BLaER1 treated with 17β-estradiol and CSF1 and Interleukin-3, amounts not matched to agents 10 nM and 100 nM (cell line): ENCODE results near the gene UNC119B.
A peak's percentile ranks its signal among the peaks of the same experiment; 100 is the strongest.

Experiments
- H3K27ac ChIP-seq, 11 experiments: shearing (Covaris generic); formaldehyde crosslinking; 2 replicates each; pipeline ENCODE4 v1.8.1; 2022
- H3K27me3 ChIP-seq, 11 experiments: shearing (Covaris generic); formaldehyde crosslinking; 2 replicates each; pipeline ENCODE4 v1.8.1; 2022
- H3K36me3 ChIP-seq, 11 experiments: shearing (Covaris generic); formaldehyde crosslinking; 2 replicates each; pipeline ENCODE4 v1.8.1; 2022
- H3K4me1 ChIP-seq, 10 experiments: shearing (Covaris generic); formaldehyde crosslinking; 2 replicates each; pipeline ENCODE4 v1.8.1; 2022
- H3K4me2 ChIP-seq, 11 experiments: shearing (Covaris generic); formaldehyde crosslinking; 2 replicates each; pipeline ENCODE4 v1.8.1; 2022
- H3K4me3 ChIP-seq, 10 experiments: shearing (Covaris generic); formaldehyde crosslinking; 2 replicates each; pipeline ENCODE4 v1.8.1; 2022
- H3K9ac ChIP-seq, 11 experiments: shearing (Covaris generic); formaldehyde crosslinking; 2 replicates each; pipeline ENCODE4 v1.8.1; 2022
- H3K9me3 ChIP-seq, 11 experiments: shearing (Covaris generic); formaldehyde crosslinking; replicated peaks in 1 of 11; 2 replicates each; pipeline ENCODE4 v1.8.1; 2022
- H4K20me1 ChIP-seq, 11 experiments: shearing (Covaris generic); formaldehyde crosslinking; 2 replicates each; pipeline ENCODE4 v1.8.1; 2022
- Cebpa-rat ChIP-seq, 11 experiments: shearing (Covaris generic); IDR thresholded peaks; 2 replicates each; pipeline ENCODE4 v1.8.1; 2022

Gene UNC119B

GRCh38 chr12:120759591-120760348 is 49.5 kb downstream of the UNC119B start:
- Histone ChIP-seq H3K27me3 (peaks cover 0 to 59% (median 48%) of the 10 kb centered on the region in 11 experiments; a peak in 17 of 22 replicates), H3K4me2 (peak overlapping the region; percentile 62 to 87 (median 83)), H3K4me3 (0 out of 20 replicates have a peak overlapping the region, but pooled peaks of 1 of the 10 experiments have one; percentile 19), H3K9me3 (peaks cover 5 to 11% (median 7%) of the 10 kb centered on the region in 11 experiments), H3K9ac (0 out of 22 replicates have a peak overlapping the region, but pooled peaks of 1 of the 11 experiments have one; percentile 16), H3K36me3 (peaks cover 27 to 45% (median 38%) of the 10 kb centered on the region in 11 experiments), H3K27ac (peak overlapping the region in 7 of 11 experiments; percentile 6 to 44 (median 26); a peak in 7 of 22 replicates), H4K20me1 (peaks cover 18 to 69% (median 46%) of the 10 kb centered on the region in 11 experiments; a peak in 20 of 22 replicates), H3K4me1 (peaks cover 14 to 33% (median 25%) of the 10 kb centered on the region in 10 experiments)
- TF ChIP-seq Cebpa-rat (IDR thresholded peaks at IDR 0.05), result peak in 5 of 11 experiments; percentile 21 to 49 (median 47); a peak in 5 of 22 replicates

GRCh38 chr12:120760349-120761254 is 50.3 kb downstream of the UNC119B start:
- Histone ChIP-seq H3K27ac (no peak overlapping the region), H3K4me2 (peak overlapping the region; percentile 62 to 87 (median 83)), H3K9ac (no peak overlapping the region), H3K9me3 (peaks cover 0 to 3% (median 0%) of the 10 kb centered on the region in 11 experiments; a peak in 5 of 22 replicates), H4K20me1 (peaks cover 18 to 74% (median 46%) of the 10 kb centered on the region in 11 experiments; a peak in 20 of 22 replicates), H3K36me3 (peaks cover 35 to 53% (median 46%) of the 10 kb centered on the region in 11 experiments), H3K4me1 (peaks cover 14 to 33% (median 25%) of the 10 kb centered on the region in 10 experiments), H3K27me3 (peaks cover 0 to 59% (median 48%) of the 10 kb centered on the region in 11 experiments; a peak in 17 of 22 replicates), H3K4me3 (no peak overlapping the region)
- no peak for TF ChIP-seq Cebpa-rat (IDR thresholded peaks at IDR 0.05)

GRCh38 chr12:120761519-120761934 is 51.3 kb downstream of the UNC119B start:
- H3K4me2 ChIP-seq, result 0 out of 22 replicates have a peak overlapping the region, but pooled peaks of 2 of the 11 experiments have one; percentile 84 to 87
- H3K27ac ChIP-seq, result no peak overlapping the region
- peaks cover 0 to 59% (median 48%) of the 10 kb centered on the region in 11 experiments; a peak in 17 of 22 replicates for H3K27me3 ChIP-seq
- H3K9ac ChIP-seq, result no peak overlapping the region
- peaks cover 18 to 83% (median 48%) of the 10 kb centered on the region in 11 experiments; a peak in 20 of 22 replicates for H4K20me1 ChIP-seq
- no peak for TF ChIP-seq Cebpa-rat (IDR thresholded peaks at IDR 0.05)
- H3K4me3 ChIP-seq, result no peak overlapping the region
- H3K36me3 ChIP-seq, result peaks cover 44 to 62% (median 55%) of the 10 kb centered on the region in 11 experiments
- H3K9me3 ChIP-seq, result no peaks in the 10 kb centered on the region
- peaks cover 14 to 33% (median 25%) of the 10 kb centered on the region in 10 experiments for H3K4me1 ChIP-seq

GRCh38 chr12:120762086-120762485 is 51.8 kb downstream of the UNC119B start:
- no peak overlapping the region for H3K9ac ChIP-seq
- H3K27me3 ChIP-seq, result peaks cover 0 to 56% (median 47%) of the 10 kb centered on the region in 11 experiments; a peak in 17 of 22 replicates
- H3K4me3 ChIP-seq, result no peak overlapping the region
- H3K4me1 ChIP-seq, result peaks cover 14 to 33% (median 25%) of the 10 kb centered on the region in 10 experiments
- no peak for TF ChIP-seq Cebpa-rat (IDR thresholded peaks at IDR 0.05)
- no peaks in the 10 kb centered on the region for H3K9me3 ChIP-seq
- H3K27ac ChIP-seq, result no peak overlapping the region
- H3K36me3 ChIP-seq, result peaks cover 50 to 68% (median 61%) of the 10 kb centered on the region in 11 experiments
- no peak overlapping the region for H3K4me2 ChIP-seq
- peaks cover 18 to 86% (median 52%) of the 10 kb centered on the region in 11 experiments; a peak in 20 of 22 replicates for H4K20me1 ChIP-seq

- H4K20me1 ChIP-seq, result peaks cover 18 to 89% (median 55%) of the 10 kb centered on the region in 11 experiments; a peak in 20 of 22 replicates
- no peak overlapping the region for H3K9ac ChIP-seq
- H3K4me1 ChIP-seq, result peaks cover 14 to 33% (median 25%) of the 10 kb centered on the region in 10 experiments
- no peak overlapping the region for H3K4me2 ChIP-seq
- H3K27me3 ChIP-seq, result peaks cover 0 to 45% (median 35%) of the 10 kb centered on the region in 11 experiments; a peak in 17 of 22 replicates
- H3K9me3 ChIP-seq, result no peaks in the 10 kb centered on the region
- no peak overlapping the region for H3K4me3 ChIP-seq
- no peak overlapping the region for H3K27ac ChIP-seq
- peaks cover 62 to 80% (median 72%) of the 10 kb centered on the region in 11 experiments for H3K36me3 ChIP-seq
- no peak for TF ChIP-seq Cebpa-rat (IDR thresholded peaks at IDR 0.05)
Observed at GRCh38 chr12:120763250-120763649, 53.0 kb downstream of the UNC119B start.

GRCh38 chr12:120764816-120765215 is 54.6 kb downstream of the UNC119B start:
- H3K36me3 ChIP-seq, result peaks cover 71 to 95% (median 84%) of the 10 kb centered on the region in 11 experiments
- H3K4me1 ChIP-seq, result peaks cover 6 to 18% (median 13%) of the 10 kb centered on the region in 10 experiments

GRCh38 chr12:120766566-120766965 is 56.3 kb downstream of the UNC119B start:
- Histone ChIP-seq H3K36me3 (peaks cover 74 to 100% (median 91%) of the 10 kb centered on the region in 11 experiments), H4K20me1 (peaks cover 10 to 73% (median 34%) of the 10 kb centered on the region in 11 experiments; a peak in 20 of 22 replicates), H3K4me3 (no peak overlapping the region), H3K27ac (no peak overlapping the region), H3K4me2 (no peak overlapping the region), H3K27me3 (peaks cover 0 to 15% (median 8%) of the 10 kb centered on the region in 11 experiments; a peak in 14 of 22 replicates), H3K4me1 (0 out of 20 replicates have a peak, but pooled peaks cover 0 to under 1% (median 0%) of the 10 kb centered on the region in 10 experiments), H3K9me3 (no peaks in the 10 kb centered on the region), H3K9ac (no peak overlapping the region)
- no peak for TF ChIP-seq Cebpa-rat (IDR thresholded peaks at IDR 0.05)

More at GRCh38 chr12:120764816-120765215, 54.6 kb downstream of the UNC119B start:
- H3K4me2 ChIP-seq, result no peak overlapping the region
- no peak overlapping the region for H3K4me3 ChIP-seq
- no peak overlapping the region for H3K27ac ChIP-seq
- H3K27me3 ChIP-seq, result peaks cover 0 to 33% (median 24%) of the 10 kb centered on the region in 11 experiments; a peak in 16 of 22 replicates
- H4K20me1 ChIP-seq, result peaks cover 18 to 83% (median 51%) of the 10 kb centered on the region in 11 experiments; a peak in 20 of 22 replicates
- TF ChIP-seq Cebpa-rat (IDR thresholded peaks at IDR 0.05), result no peak
- H3K9me3 ChIP-seq, result no peaks in the 10 kb centered on the region
- no peak overlapping the region for H3K9ac ChIP-seq
